Ascending aorta (tissue), 2 donors: ENCODE data around the gene MKS1. TPM values are rescaled to one million over a fixed set of nuclear protein-coding genes. Genes with fewer than 3 reads are reported as not detected.

Source experiments
- DNase-seq, 2 donors: peaks; one replicate each; pipeline ENCODE4 v3.0.0-alpha.2; 2019; ENCODE audit warnings: low spot score in 2 of 2
- H3K27ac ChIP-seq, 2 donors: fragments of 200-600 bp; sonication (generic); one replicate each; pipeline ENCODE4 v1.5.1; 2016 to 2017; ENCODE audit warnings: mild to moderate bottlenecking in 1 of 2
- H3K27me3 ChIP-seq: fragments of 200-600 bp; sonication (generic); one replicate; pipeline ENCODE4 v1.5.1; 2017
- H3K36me3 ChIP-seq, 2 donors: fragments of 200-600 bp; sonication (generic); one replicate each; pipeline ENCODE4 v1.5.1; 2016
- H3K4me1 ChIP-seq, 2 donors: fragments of 200-600 bp; sonication (generic); one replicate each; pipeline ENCODE4 v1.5.1; 2016 to 2017; ENCODE audit warnings: mild to moderate bottlenecking in 1 of 2
- H3K4me3 ChIP-seq, 2 donors: fragments of 200-600 bp; sonication (generic); one replicate each; pipeline ENCODE4 v1.5.1; 2016 to 2017; ENCODE audit warnings: mild to moderate bottlenecking in 1 of 2
- H3K9me3 ChIP-seq, 2 donors: fragments of 200-600 bp; sonication (generic); one replicate each; pipeline ENCODE4 v1.5.1; 2016
- intact Hi-C: fragments of 100-400 bp; cut with DNase I; formaldehyde crosslinking; loops from one replicate; pipeline ENCODE4 v1.15.1; 2023
- total RNA-seq: library from RNA; depleted of rRNA; stranded (reverse); fragments of >200 nt; gene quantifications from one replicate; pipeline ENCODE4 v1.1.0, GENCODE V29; 2016
- TF ChIP-seq, protein P1 (sequence below), 3 experiments: fragments of 200-600 bp in 2 of 3; fragments of 450-650 bp in 1 of 3; sonication (generic) in 2 of 3; IDR thresholded peaks; one replicate each; pipeline ENCODE4 v1.5.1; 2016 to 2019; ENCODE audit warnings: antibody characterized with exemption in 3 of 3, mild to moderate bottlenecking in 1 of 3, moderate library complexity in 1 of 3

Gene MKS1
- total RNA-seq, 1 donor from 2014 or later = 1.5 TPM

DNA sequence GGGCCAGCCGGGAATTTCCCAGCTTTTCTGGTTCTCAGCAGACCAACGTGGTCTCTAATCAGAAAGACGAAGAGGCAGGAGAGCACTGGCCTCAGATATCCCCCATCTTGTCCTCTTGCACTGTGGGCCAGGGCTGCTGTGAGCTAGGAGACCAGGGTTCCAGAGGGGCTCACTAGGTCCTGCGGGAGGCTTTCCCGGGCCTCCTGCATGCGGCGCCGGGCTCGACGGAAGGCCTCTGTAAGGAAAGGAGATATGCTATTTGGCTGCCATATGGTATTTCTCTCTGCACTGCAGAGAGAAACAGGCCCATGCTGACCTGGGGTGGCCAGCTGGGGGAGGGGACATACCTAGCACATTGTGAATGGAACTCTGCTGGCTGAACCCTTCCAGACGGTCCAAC lies 13.1 kb downstream of the MKS1 start:
- no peak overlapping the region for H3K4me3 ChIP-seq
- no peaks in the 10 kb centered on the region for H3K9me3 ChIP-seq
- intact Hi-C loops = no loop called here
- no peak overlapping the region for H3K27ac ChIP-seq
- no peak for DNase-seq
- TF ChIP-seq, protein P1, sequence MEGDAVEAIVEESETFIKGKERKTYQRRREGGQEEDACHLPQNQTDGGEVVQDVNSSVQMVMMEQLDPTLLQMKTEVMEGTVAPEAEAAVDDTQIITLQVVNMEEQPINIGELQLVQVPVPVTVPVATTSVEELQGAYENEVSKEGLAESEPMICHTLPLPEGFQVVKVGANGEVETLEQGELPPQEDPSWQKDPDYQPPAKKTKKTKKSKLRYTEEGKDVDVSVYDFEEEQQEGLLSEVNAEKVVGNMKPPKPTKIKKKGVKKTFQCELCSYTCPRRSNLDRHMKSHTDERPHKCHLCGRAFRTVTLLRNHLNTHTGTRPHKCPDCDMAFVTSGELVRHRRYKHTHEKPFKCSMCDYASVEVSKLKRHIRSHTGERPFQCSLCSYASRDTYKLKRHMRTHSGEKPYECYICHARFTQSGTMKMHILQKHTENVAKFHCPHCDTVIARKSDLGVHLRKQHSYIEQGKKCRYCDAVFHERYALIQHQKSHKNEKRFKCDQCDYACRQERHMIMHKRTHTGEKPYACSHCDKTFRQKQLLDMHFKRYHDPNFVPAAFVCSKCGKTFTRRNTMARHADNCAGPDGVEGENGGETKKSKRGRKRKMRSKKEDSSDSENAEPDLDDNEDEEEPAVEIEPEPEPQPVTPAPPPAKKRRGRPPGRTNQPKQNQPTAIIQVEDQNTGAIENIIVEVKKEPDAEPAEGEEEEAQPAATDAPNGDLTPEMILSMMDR (IDR thresholded peaks at IDR 0.05) = no peak
- peaks cover 23 to 42% of the 10 kb centered on the region in 2 donors for H3K36me3 ChIP-seq
- H3K4me1 ChIP-seq = no peaks in the 10 kb centered on the region
- no peaks in the 10 kb centered on the region for H3K27me3 ChIP-seq

DNA sequence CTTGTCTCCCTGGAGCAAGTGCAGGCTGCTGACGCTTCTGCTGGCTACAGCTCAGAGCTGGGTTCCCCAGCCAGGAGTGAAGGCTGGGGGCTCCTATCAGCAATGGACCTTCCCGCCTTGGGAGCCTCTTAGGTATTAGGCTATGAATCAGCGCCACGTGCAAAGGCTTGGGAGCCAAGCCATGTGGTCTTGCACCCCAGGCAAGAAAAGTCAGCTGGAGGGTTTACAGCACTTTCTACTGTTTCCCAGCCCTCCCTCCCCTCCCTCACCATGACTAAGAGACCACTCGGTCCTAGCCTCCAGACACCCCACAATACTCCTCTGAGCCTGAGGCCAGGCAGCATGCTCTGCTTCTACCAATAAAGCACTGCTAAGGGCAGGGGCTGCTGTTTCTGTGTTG lies 14.3 kb downstream of the MKS1 start:
- intact Hi-C loops = no loop called here
- no peaks in the 10 kb centered on the region for H3K9me3 ChIP-seq
- H3K27ac ChIP-seq = no peak overlapping the region
- peaks cover 15 to 31% of the 10 kb centered on the region in 2 donors for H3K36me3 ChIP-seq
- DNase-seq = no peak
- no peak overlapping the region for H3K4me3 ChIP-seq
- H3K27me3 ChIP-seq = no peaks in the 10 kb centered on the region
- TF ChIP-seq, protein P1 (IDR thresholded peaks at IDR 0.05) = no peak
- H3K4me1 ChIP-seq = no peaks in the 10 kb centered on the region

DNA sequence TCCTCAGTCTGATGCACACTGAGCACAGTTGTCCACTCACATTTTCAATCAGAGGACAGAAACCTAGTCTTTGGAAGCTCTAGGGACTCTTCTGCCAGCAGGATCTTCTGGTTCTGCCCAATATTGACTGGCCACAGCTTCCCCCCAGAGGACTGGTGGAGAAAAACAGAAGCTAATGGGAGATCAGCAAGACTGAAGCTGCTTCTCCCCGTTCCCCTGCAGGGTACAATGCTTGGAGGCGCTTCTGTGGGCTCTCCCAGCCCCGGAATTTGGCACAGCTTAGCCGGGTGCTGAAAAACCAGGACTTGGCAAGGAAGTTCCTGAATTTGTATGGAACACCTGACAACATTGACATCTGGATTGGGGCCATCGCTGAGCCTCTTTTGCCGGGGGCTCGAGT lies 16.2 kb downstream of the MKS1 start:
- TF ChIP-seq, protein P1 (IDR thresholded peaks at IDR 0.05) = no peak
- Histone ChIP-seq H3K36me3 (peaks cover 2 to 25% of the 10 kb centered on the region in 2 donors), H3K9me3 (no peaks in the 10 kb centered on the region), H3K27ac (no peak overlapping the region), H3K4me1 (no peaks in the 10 kb centered on the region), H3K4me3 (no peak overlapping the region), H3K27me3 (no peaks in the 10 kb centered on the region)
- no peak for DNase-seq
- intact Hi-C loops = no loop called here

DNA sequence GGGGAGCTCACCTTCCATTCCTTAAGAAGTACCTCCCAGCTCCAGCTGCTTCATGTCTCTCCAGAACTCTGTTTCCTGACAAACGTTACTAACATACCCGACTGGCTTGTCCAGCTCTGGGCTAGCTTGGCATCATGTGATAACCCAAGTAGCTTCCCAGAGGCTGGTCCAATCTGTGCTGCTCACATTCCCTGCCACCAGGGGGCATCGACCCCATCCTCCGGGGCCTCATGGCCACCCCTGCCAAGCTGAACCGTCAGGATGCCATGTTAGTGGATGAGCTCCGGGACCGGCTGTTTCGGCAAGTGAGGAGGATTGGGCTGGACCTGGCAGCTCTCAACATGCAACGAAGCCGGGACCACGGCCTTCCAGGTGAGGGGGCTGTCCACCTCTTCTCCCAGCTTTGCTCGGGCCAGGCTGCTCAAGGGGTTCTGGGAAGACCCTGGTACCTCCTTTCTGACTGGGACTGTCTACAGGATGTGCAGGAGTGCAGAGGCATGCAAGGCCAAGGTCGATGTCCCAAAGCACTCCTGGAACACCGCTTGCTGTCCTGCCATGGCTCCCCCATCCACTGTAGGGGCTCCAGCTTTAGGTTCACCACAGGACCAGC lies 18.9 kb downstream of the MKS1 start:
- intact Hi-C loops = no loop called here
- Histone ChIP-seq H3K4me3 (no peak overlapping the region), H3K27me3 (no peaks in the 10 kb centered on the region), H3K36me3 (no peaks in the 10 kb centered on the region), H3K9me3 (no peaks in the 10 kb centered on the region), H3K4me1 (no peaks in the 10 kb centered on the region), H3K27ac (no peak overlapping the region)
- TF ChIP-seq, protein P1 (IDR thresholded peaks at IDR 0.05) = peak in 2 of 3 experiments; percentile 21 to 33
- no peak for DNase-seq

DNA sequence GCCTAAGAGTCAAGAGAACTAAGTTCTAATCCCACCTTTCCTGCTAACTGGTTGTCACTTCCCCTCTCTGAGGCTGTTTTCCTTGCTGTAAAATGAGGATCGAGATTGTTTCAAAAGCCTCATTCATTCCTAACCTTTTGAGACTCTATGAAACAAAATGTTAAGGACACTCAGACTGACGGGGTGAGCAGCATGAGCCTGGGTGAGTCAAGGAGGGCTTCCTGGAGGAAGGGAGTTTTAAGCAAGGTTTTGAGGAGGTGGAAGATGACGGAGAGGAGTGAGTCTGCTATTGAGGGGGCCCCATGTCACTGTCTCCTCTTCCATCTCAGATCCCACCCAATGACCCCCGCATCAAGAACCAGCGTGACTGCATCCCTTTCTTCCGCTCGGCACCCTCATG lies 22.4 kb downstream of the MKS1 start:
- no peaks in the 10 kb centered on the region for H3K4me1 ChIP-seq
- no peaks in the 10 kb centered on the region for H3K9me3 ChIP-seq
- TF ChIP-seq, protein P1 (IDR thresholded peaks at IDR 0.05) = no peak
- H3K36me3 ChIP-seq = no peaks in the 10 kb centered on the region
- H3K27ac ChIP-seq = no peak overlapping the region
- DNase-seq = no peak
- no peak overlapping the region for H3K4me3 ChIP-seq
- no peaks in the 10 kb centered on the region for H3K27me3 ChIP-seq
- intact Hi-C loops = no loop called here
